Lung (tissue), 12 donors: ENCODE results near the gene GOLGA1. TPM values are rescaled to one million over a fixed set of nuclear protein-coding genes. Genes with fewer than 3 reads are reported as not detected.

Source experiments
- ATAC-seq: fragments of 200-7000 bp; cut with Tn5 transposase; one replicate; pipeline ENCODE4 v1.9.1; 2020; ENCODE audit warnings: moderate number of reproducible peaks; ENCODE audit not compliant: insufficient read depth, low FRiP score
- DNase-seq, 3 donors: peaks; one replicate each; pipeline ENCODE4 v3.0.0-alpha.2; 2013 to 2017
- H3K27ac ChIP-seq, 2 donors: one replicate each; pipeline ENCODE4 v1.5.1; 2013; ENCODE audit warnings: mild to moderate bottlenecking in 2 of 2, moderate library complexity in 2 of 2, control low read depth in 1 of 2, inconsistent platforms in 1 of 2, low read depth in 1 of 2, low read length in 1 of 2
- H3K27me3 ChIP-seq, 3 donors: one replicate each; pipeline ENCODE4 v1.5.1; 2013; ENCODE audit warnings: low read length in 2 of 3; ENCODE audit not compliant: control insufficient read depth in 3 of 3, insufficient read depth in 3 of 3
- H3K36me3 ChIP-seq, 4 donors: one replicate each; pipeline ENCODE4 v1.5.1; 2013; ENCODE audit warnings: low read length in 4 of 4, mild to moderate bottlenecking in 1 of 4, moderate library complexity in 1 of 4; ENCODE audit not compliant: control insufficient read depth in 4 of 4, insufficient read depth in 4 of 4
- H3K4me1 ChIP-seq, 5 donors: one replicate each; pipeline ENCODE4 v1.5.1; 2013; ENCODE audit warnings: low read length in 5 of 5, mild to moderate bottlenecking in 2 of 5, moderate library complexity in 1 of 5; ENCODE audit not compliant: control insufficient read depth in 5 of 5, insufficient read depth in 5 of 5
- H3K4me3 ChIP-seq: one replicate; pipeline ENCODE4 v1.5.1; 2013; ENCODE audit warnings: mild to moderate bottlenecking, control low read depth, moderate library complexity
- H3K9ac ChIP-seq, 2 donors: one replicate each; pipeline ENCODE4 v1.5.1; 2013; ENCODE audit warnings: low read length in 2 of 2, control low read depth in 1 of 2; ENCODE audit not compliant: insufficient read depth in 1 of 2
- H3K9me3 ChIP-seq, 4 donors: one replicate each; pipeline ENCODE4 v1.5.1; 2013; ENCODE audit warnings: low read length in 3 of 4, mild to moderate bottlenecking in 1 of 4, moderate library complexity in 1 of 4; ENCODE audit not compliant: control insufficient read depth in 4 of 4, insufficient read depth in 3 of 4
- WGBS, 2 donors: extraction: QIAGEN DNeasy Blood & Tissue Kit; methylation state at CpG; one replicate each; pipeline ENCODE4 v1.1.7; 2013; 5-methylcytosine and 5-hydroxymethylcytosine counted together
- polyA plus RNA-seq, 2 donors: library from polyadenylated mRNA; stranded (reverse); fragments of 200-250 nt; gene quantifications; one replicate each; pipeline ENCODE4 v1.2.1, GENCODE V29; 2013
- total RNA-seq, 2 donors: library from RNA; depleted of rRNA in 1 of 2; stranded (reverse); fragments of >200 nt in 1 of 2; gene quantifications; one replicate each; pipeline ENCODE4 v1.2.1, GENCODE V29; 2014 to 2021
- TF ChIP-seq, protein P1 (sequence below): IDR thresholded peaks from 2 replicates; pipeline ENCODE4 v1.5.1; 2012; ENCODE audit warnings: mild to moderate bottlenecking; ENCODE audit errors: control extremely low read depth, extremely low read depth
- donor health status: control.
- donor health status: control.
- donor health status: Bipolar disorder and iron deficiency.
- donor health status: healthy.
- donor health status: DM: yes; HTN: yes; CAD: no.

The GOLGA1 gene
- total and polyA plus RNA-seq, 4 donors = 6.2 to 20.4 (median 12.3) TPM

DNA sequence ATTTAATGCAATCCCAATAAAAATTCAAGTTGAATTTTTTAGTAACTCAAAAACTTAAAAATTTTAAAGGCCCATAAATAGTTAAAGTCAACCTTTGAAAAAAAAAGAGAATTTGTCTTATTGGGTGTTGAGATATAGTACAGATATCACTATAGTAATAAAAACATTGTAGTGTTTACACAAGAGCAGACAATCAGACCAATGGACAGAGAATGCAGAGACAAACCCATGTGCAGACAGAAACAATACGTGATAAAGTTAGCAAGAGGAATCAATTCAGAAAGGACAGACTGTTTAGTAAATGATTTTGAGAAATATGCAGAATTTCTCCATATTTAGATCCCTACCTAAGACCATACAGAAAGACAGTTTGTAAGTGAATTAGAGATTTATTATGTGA lies 33.9 kb downstream of the GOLGA1 start:
- ATAC-seq = no peak
- Histone ChIP-seq H3K36me3 (peaks cover 0 to 21% (median 15%) of the 10 kb centered on the region in 4 donors), H3K9me3 (no peaks in the 10 kb centered on the region), H3K27me3 (no peaks in the 10 kb centered on the region), H3K4me1 (no peaks in the 10 kb centered on the region), H3K27ac (no peak overlapping the region), H3K4me3 (no peak overlapping the region), H3K9ac (no peak overlapping the region)
- peak in 2 of 3 donors; percentile 20 to 30 for DNase-seq
- 63 to 64% methylated on average over 1 of the region's 1 CpG for WGBS, 2 donors
- TF ChIP-seq, protein P1, sequence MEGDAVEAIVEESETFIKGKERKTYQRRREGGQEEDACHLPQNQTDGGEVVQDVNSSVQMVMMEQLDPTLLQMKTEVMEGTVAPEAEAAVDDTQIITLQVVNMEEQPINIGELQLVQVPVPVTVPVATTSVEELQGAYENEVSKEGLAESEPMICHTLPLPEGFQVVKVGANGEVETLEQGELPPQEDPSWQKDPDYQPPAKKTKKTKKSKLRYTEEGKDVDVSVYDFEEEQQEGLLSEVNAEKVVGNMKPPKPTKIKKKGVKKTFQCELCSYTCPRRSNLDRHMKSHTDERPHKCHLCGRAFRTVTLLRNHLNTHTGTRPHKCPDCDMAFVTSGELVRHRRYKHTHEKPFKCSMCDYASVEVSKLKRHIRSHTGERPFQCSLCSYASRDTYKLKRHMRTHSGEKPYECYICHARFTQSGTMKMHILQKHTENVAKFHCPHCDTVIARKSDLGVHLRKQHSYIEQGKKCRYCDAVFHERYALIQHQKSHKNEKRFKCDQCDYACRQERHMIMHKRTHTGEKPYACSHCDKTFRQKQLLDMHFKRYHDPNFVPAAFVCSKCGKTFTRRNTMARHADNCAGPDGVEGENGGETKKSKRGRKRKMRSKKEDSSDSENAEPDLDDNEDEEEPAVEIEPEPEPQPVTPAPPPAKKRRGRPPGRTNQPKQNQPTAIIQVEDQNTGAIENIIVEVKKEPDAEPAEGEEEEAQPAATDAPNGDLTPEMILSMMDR = no peak

DNA sequence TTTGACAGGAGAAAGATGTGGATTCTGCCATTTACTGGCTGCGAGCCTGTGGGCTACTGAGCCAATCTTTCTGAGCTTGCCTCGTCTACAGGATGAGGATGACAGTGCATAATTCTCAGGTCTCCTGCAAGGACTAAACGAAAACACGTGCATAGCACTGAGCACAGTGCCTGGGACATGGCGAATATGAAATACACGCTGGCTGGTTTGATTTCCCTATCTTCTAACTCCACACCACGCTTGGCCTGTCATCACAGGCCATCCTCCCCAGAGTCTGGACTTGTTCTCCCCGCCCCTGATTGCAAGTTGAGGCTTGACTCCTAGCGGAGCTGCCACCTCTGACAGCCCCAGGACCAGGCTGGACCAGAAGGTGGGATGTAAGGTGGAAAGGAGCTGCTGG lies 41.0 kb downstream of the GOLGA1 start:
- Histone ChIP-seq H3K27me3 (no peaks in the 10 kb centered on the region), H3K4me1 (no peaks in the 10 kb centered on the region), H3K36me3 (peaks cover 15 to 29% (median 22%) of the 10 kb centered on the region in 4 donors), H3K4me3 (no peak overlapping the region), H3K27ac (no peak overlapping the region), H3K9ac (no peak overlapping the region), H3K9me3 (no peaks in the 10 kb centered on the region)
- ATAC-seq (no peak), DNase-seq (no peak)
- 89 to 92% methylated on average over 9 of the region's 9 CpGs for WGBS, 2 donors
- TF ChIP-seq, protein P1 = no peak

GRCh38 chr9:124897570-124898460 lies 43.1 kb downstream of the GOLGA1 start:
- no peak for DNase-seq
- peaks cover 16 to 37% (median 32%) of the 10 kb centered on the region in 4 donors for H3K36me3 ChIP-seq
- H3K9me3 ChIP-seq = no peaks in the 10 kb centered on the region
- TF ChIP-seq, protein P1 = no peak
- H3K9ac ChIP-seq = no peak overlapping the region
- no peak overlapping the region for H3K4me3 ChIP-seq
- WGBS, 2 donors = 93% methylated on average over 6 of the region's 6 CpGs
- H3K27me3 ChIP-seq = no peaks in the 10 kb centered on the region
- H3K4me1 ChIP-seq = no peaks in the 10 kb centered on the region
- ATAC-seq = no peak
- no peak overlapping the region for H3K27ac ChIP-seq
